Liver (tissue), 9 donors: ENCODE results near the gene COPA. TPM values are rescaled to one million over a fixed set of nuclear protein-coding genes. Genes with fewer than 3 reads are reported as not detected.

Experiments used
- DNase-seq: peaks from one replicate; pipeline ENCODE4 v3.0.0-alpha.2; 2017; ENCODE audit warnings: low spot score
- H3K27ac ChIP-seq, 2 donors: one replicate each; pipeline ENCODE4 v1.7.0; 2013; ENCODE audit warnings: inconsistent platforms in 2 of 2, low read length in 2 of 2, control low read depth in 1 of 2, low read depth in 1 of 2, mild to moderate bottlenecking in 1 of 2
- H3K27me3 ChIP-seq, 4 donors: one replicate each; pipeline versions ENCODE4 v1.6.1 to v1.7.0; 2013; ENCODE audit warnings: low read length in 3 of 4, inconsistent platforms in 1 of 4, mild to moderate bottlenecking in 1 of 4, moderate library complexity in 1 of 4; ENCODE audit not compliant: control insufficient read depth in 4 of 4, insufficient read depth in 4 of 4
- H3K36me3 ChIP-seq, 4 donors: one replicate each; pipeline versions ENCODE4 v1.6.1 to v1.7.0; 2013; ENCODE audit warnings: low read length in 3 of 4, mild to moderate bottlenecking in 3 of 4, low read depth in 1 of 4, moderate library complexity in 1 of 4; ENCODE audit not compliant: control insufficient read depth in 4 of 4, insufficient read depth in 3 of 4
- H3K4me1 ChIP-seq, 4 donors: one replicate each; pipeline versions ENCODE4 v1.6.1 to v1.7.0; 2013; ENCODE audit warnings: low read length in 3 of 4, mild to moderate bottlenecking in 3 of 4, moderate library complexity in 1 of 4; ENCODE audit not compliant: control insufficient read depth in 4 of 4, insufficient read depth in 4 of 4
- H3K4me3 ChIP-seq, 3 donors: one replicate each; pipeline versions ENCODE4 v1.6.1 to v1.7.0; 2013; ENCODE audit warnings: low read length in 3 of 3, control low read depth in 1 of 3, low read depth in 1 of 3, mild to moderate bottlenecking in 1 of 3
- H3K9ac ChIP-seq, 2 donors: one replicate each; pipeline ENCODE4 v1.7.0; 2013; ENCODE audit warnings: low read length in 2 of 2, mild to moderate bottlenecking in 2 of 2, moderate library complexity in 2 of 2, control low read depth in 1 of 2, low read depth in 1 of 2
- H3K9me3 ChIP-seq, 4 donors: one replicate each; pipeline versions ENCODE4 v1.6.1 to v1.7.0; 2013; ENCODE audit warnings: low read length in 3 of 4; ENCODE audit not compliant: control insufficient read depth in 4 of 4
- CTCF ChIP-seq: fragments of 150-350 bp; IDR thresholded peaks from 2 replicates; pipeline ENCODE4 v1.5.1; 2017; ENCODE audit warnings: improper control_type of control experiment, low read depth, low read length; ENCODE audit not compliant: missing input control
- FOXA1 ChIP-seq: IDR thresholded peaks from 2 replicates; pipeline ENCODE4 v1.6.1; 2016; ENCODE audit warnings: antibody characterized with exemption
- FOXA2 ChIP-seq: IDR thresholded peaks from 2 replicates; pipeline ENCODE4 v1.6.1; 2016; ENCODE audit warnings: antibody characterized with exemption
- HNF4A ChIP-seq, 2 donors: conservative IDR thresholded peaks; 2 replicates each; pipeline ENCODE4 v1.6.1; 2016; ENCODE audit warnings: antibody characterized with exemption in 2 of 2, mild to moderate bottlenecking in 2 of 2
- JUND ChIP-seq, 2 donors: IDR thresholded peaks; 2 replicates each; pipeline ENCODE4 v1.6.1; 2016; ENCODE audit warnings: antibody characterized with exemption in 2 of 2
- REST ChIP-seq: IDR thresholded peaks from 2 replicates; pipeline ENCODE4 v1.6.1; 2016; ENCODE audit warnings: antibody characterized with exemption, mild to moderate bottlenecking
- RXRA ChIP-seq, 2 donors: IDR thresholded peaks; 2 replicates each; pipeline ENCODE4 v1.6.1; 2017 to 2018; ENCODE audit warnings: antibody characterized with exemption in 2 of 2, mild to moderate bottlenecking in 1 of 2
- SP1 ChIP-seq: IDR thresholded peaks from 2 replicates; pipeline ENCODE4 v1.6.1; 2018; ENCODE audit warnings: antibody characterized with exemption, mild to moderate bottlenecking
- TAF1 ChIP-seq: conservative IDR thresholded peaks from 2 replicates; pipeline ENCODE4 v1.6.1; 2016; ENCODE audit warnings: antibody characterized with exemption, mild to moderate bottlenecking
- ZBTB33 ChIP-seq: IDR thresholded peaks from 2 replicates; pipeline ENCODE4 v1.6.1; 2016; ENCODE audit warnings: antibody characterized with exemption
- WGBS: extraction: QIAGEN DNeasy Blood & Tissue Kit; methylation state at CpG from one replicate; pipeline ENCODE4 v1.1.7; 2013; 5-methylcytosine and 5-hydroxymethylcytosine counted together
- polyA plus RNA-seq, 2 donors: library from polyadenylated mRNA; stranded (reverse) in 1 of 2; unstranded in 1 of 2; fragments of 200-250 nt in 1 of 2; fragments of >200 nt in 1 of 2; fragmentation: Nextera tagmentation in 1 of 2; extraction: Ambion mirVana in 1 of 2; gene quantifications; one replicate each; pipeline versions ENCODE4 v1.2.1 to v1.2.3, GENCODE V29; 2013 to 2015
- total RNA-seq, 2 donors: library from RNA; depleted of rRNA; stranded (reverse); fragments of >200 nt; gene quantifications; one replicate each; pipeline ENCODE4 v1.2.3, GENCODE V29; 2014
- donor health status: healthy.
- donor health status: healthy.
- donor health status: healthy.
- donor health status: healthy.
- donor health status: healthy.

The COPA gene
- total and polyA plus RNA-seq, 4 donors = 46.8 to 145 (median 75.9) TPM

GRCh38 chr1:160261556-160261892, 81.5 kb downstream of the COPA start:
- Histone ChIP-seq H3K9me3 (no peaks in the 10 kb centered on the region), H3K4me1 (peaks cover 16 to 81% (median 56%) of the 10 kb centered on the region in 4 donors), H3K36me3 (peaks cover 0 to 4% (median 0%) of the 10 kb centered on the region in 4 donors), H3K27ac (peak overlapping the region; percentile 97 to 98), H3K27me3 (no peaks in the 10 kb centered on the region), H3K9ac (peak overlapping the region; percentile 72 to 81), H3K4me3 (peak overlapping the region; percentile 68 to 97 (median 84))
- DNase-seq = peak; percentile 43
- 0% methylated on average over 8 of the region's 8 CpGs for WGBS
- no peak for TF ChIP-seq FOXA1
- peak; percentile 31 to 56 for TF ChIP-seq JUND (IDR thresholded peaks at IDR 0.05)
- TF ChIP-seq REST = peak; percentile 11
- peak in 1 of 2 donors; percentile 34 for TF ChIP-seq RXRA (IDR thresholded peaks at IDR 0.05)
- no peak for TF ChIP-seq ZBTB33
- peak; percentile 11 for TF ChIP-seq TAF1
- peak; percentile 54 for TF ChIP-seq FOXA2
- peak; percentile 7 for TF ChIP-seq SP1

GRCh38 chr1:160260406-160261382, 82.4 kb downstream of the COPA start:
- DNase-seq = no peak
- H3K27me3 ChIP-seq = no peaks in the 10 kb centered on the region
- H3K4me1 ChIP-seq = peaks cover 16 to 80% (median 57%) of the 10 kb centered on the region in 4 donors
- H3K36me3 ChIP-seq = peaks cover 0 to 4% (median 0%) of the 10 kb centered on the region in 4 donors
- peak overlapping the region; percentile 72 to 81 for H3K9ac ChIP-seq
- TF ChIP-seq TAF1 (peak; percentile 16), CTCF (no peak), REST (peak; percentile 12), HNF4A (conservative IDR thresholded peaks at IDR 0.05) (no peak), SP1 (no peak)
- H3K9me3 ChIP-seq = no peaks in the 10 kb centered on the region
- WGBS = 48% methylated on average over 6 of the region's 6 CpGs
- peak overlapping the region; percentile 97 to 98 for H3K27ac ChIP-seq
- H3K4me3 ChIP-seq = peak overlapping the region; percentile 29 to 84 (median 68)
